Measurements from ENCODE around the gene HACL1. TPM values are rescaled to one million over a fixed set of nuclear protein-coding genes. Genes with fewer than 3 reads are reported as not detected.

HACL1 gene
- total and polyA plus RNA-seq, 2 donors (not counting 1 experiment from before 2014, with no cell fraction given): 20.8 to 38.7 TPM

DNA sequence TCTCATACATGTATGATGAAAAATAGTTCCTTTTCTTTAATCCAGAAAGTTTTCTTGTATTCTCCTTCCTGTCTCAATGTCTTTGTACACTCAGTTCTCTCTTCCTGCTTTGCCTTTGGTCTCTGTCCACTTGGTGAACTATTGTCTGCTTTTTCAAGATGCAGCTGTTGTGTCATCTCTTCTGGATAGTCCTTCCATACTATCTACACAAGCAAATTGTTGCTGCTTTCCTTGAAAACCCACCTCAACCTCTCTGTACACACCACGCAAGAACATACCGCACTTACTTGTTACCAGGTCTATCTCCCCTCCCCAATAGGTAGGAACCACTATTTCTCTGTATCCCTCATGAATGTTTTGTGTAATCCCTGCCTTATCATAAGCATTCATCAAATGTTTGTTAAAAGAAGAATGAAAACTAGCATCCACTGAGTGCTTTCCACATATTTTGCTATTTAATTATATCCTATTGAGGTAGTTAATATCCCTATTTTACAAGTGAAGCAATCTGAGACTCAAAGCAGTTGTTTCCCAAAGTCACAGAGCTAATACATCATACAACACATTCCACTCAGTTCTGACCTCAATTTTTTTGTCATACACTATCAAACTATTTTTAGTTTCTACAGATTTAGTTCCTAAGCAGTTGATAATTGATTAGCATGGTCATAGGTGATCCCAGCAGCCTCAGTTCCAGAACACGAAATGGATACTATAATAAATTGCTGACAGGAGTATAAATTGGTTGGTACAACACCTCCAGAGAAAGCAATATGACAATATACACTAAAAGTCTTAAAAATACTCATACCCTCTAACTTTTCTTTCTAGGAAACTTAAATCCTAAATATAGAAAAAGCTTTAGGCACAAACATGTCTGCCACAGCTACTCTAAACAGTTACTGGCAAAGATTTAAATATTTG is 19.6 kb downstream of the HACL1 start:
- Histone ChIP-seq H4K20me1 (ENCODE audit: control insufficient read depth, insufficient read depth, low read length, poor library complexity, severe bottlenecking) (no peaks in the 10 kb centered on the region), H3K27me3 (replicated peaks in 1 of 4; ENCODE audit: control extremely low read depth in 1 of 4, control insufficient read depth in 3 of 4, insufficient read depth in 4 of 4, low read length in 3 of 4) (no peaks in the 10 kb centered on the region), H3K4me2 (replicated peaks; ENCODE audit: low read depth, low read length, poor library complexity, severe bottlenecking) (no peak overlapping the region), H3K27ac (ENCODE audit: low read length in 2 of 2) (no peak overlapping the region), H3K36me3 (replicated peaks in 1 of 2; ENCODE audit: control extremely low read depth in 1 of 2, control insufficient read depth in 1 of 2, extremely low read depth in 1 of 2, insufficient read depth in 2 of 2, low read length in 1 of 2) (peaks cover 6 to 57% of the 10 kb centered on the region in 2 experiments), H2AFZ (ENCODE audit: insufficient read depth, low read depth, low read length, poor library complexity, severe bottlenecking) (no peak overlapping the region), H3K4me1 (ENCODE audit: control insufficient read depth in 2 of 2, insufficient read depth in 2 of 2, low read length in 2 of 2) (peaks cover 0 to under 1% of the 10 kb centered on the region in 2 donors), H3K9ac (ENCODE audit: low read length) (no peak overlapping the region), H3K9me3 (ENCODE audit: control extremely low read depth in 1 of 3, control insufficient read depth in 2 of 3, insufficient read depth in 1 of 3, low read length in 2 of 3) (no peaks in the 10 kb centered on the region), H3K4me3 (ENCODE audit: control extremely low read depth in 1 of 5, extremely low read depth in 1 of 5, insufficient read depth in 1 of 5, low read depth in 2 of 5, low read length in 4 of 5) (no peak overlapping the region), H3K79me2 (ENCODE audit: control insufficient read depth, insufficient read depth, low read length) (no peaks in the 10 kb centered on the region)
- no peaks in the 10 kb centered on the region for H3K9me3 Mint-ChIP-seq (ENCODE audit: insufficient read depth)
- ATAC-seq (ENCODE audit: low read depth) (no peak), DNase-seq (no peak)
- intact Hi-C loops (cut with micrococcal nuclease): no loop called here
- CTCF ChIA-PET: no interaction called here
- TF ChIP-seq, protein P1, sequence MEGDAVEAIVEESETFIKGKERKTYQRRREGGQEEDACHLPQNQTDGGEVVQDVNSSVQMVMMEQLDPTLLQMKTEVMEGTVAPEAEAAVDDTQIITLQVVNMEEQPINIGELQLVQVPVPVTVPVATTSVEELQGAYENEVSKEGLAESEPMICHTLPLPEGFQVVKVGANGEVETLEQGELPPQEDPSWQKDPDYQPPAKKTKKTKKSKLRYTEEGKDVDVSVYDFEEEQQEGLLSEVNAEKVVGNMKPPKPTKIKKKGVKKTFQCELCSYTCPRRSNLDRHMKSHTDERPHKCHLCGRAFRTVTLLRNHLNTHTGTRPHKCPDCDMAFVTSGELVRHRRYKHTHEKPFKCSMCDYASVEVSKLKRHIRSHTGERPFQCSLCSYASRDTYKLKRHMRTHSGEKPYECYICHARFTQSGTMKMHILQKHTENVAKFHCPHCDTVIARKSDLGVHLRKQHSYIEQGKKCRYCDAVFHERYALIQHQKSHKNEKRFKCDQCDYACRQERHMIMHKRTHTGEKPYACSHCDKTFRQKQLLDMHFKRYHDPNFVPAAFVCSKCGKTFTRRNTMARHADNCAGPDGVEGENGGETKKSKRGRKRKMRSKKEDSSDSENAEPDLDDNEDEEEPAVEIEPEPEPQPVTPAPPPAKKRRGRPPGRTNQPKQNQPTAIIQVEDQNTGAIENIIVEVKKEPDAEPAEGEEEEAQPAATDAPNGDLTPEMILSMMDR (IDR thresholded peaks at IDR 0.05): no peak
- TF ChIP-seq EZH2 (IDR thresholded peaks at IDR 0.05; ENCODE audit: borderline replicate concordance, insufficient read depth, low read depth, low read length, poor library complexity, severe bottlenecking): no peak
- no peak overlapping the region for H3K27ac Mint-ChIP-seq
- H3K4me1 Mint-ChIP-seq: peaks cover 4% of the 10 kb centered on the region
- H3K4me3 Mint-ChIP-seq: no peak overlapping the region
- no CpG with 5 or more reads among the region's 3 CpGs for WGBS (ENCODE audit: insufficient coverage)
- POLR2A ChIA-PET: no interaction called here
- H3K27me3 Mint-ChIP-seq: no peaks in the 10 kb centered on the region

DNA sequence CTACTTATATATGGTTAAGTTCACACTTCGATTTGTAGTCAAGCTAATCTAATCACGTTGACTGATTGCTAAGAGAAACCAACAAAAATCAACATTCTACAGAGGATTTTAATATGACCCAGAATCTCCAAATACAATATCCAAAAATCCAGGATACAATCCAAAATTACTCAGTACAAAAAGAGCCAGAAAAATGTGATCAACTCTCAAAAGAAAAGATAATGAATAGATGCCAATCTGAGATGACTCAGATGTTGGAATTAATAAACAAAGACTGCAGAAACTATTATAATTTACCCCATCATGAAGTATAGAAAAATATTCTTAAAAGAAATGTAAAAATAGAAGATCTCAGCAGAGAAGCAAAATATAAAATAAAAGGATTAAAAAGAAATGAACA is 22.3 kb downstream of the HACL1 start:
- no peak overlapping the region for H3K27ac Mint-ChIP-seq
- H3K4me3 ChIP-seq (ENCODE audit: control extremely low read depth in 1 of 5, extremely low read depth in 1 of 5, insufficient read depth in 1 of 5, low read depth in 2 of 5, low read length in 4 of 5): no peak overlapping the region
- POLR2A ChIA-PET: no interaction called here
- no peaks in the 10 kb centered on the region for H3K9me3 Mint-ChIP-seq (ENCODE audit: insufficient read depth)
- CTCF ChIA-PET: no interaction called here
- H3K79me2 ChIP-seq (ENCODE audit: control insufficient read depth, insufficient read depth, low read length): no peaks in the 10 kb centered on the region
- H3K4me1 Mint-ChIP-seq: peaks cover 9% of the 10 kb centered on the region
- H4K20me1 ChIP-seq (ENCODE audit: control insufficient read depth, insufficient read depth, low read length, poor library complexity, severe bottlenecking): no peaks in the 10 kb centered on the region
- TF ChIP-seq EZH2 (IDR thresholded peaks at IDR 0.05; ENCODE audit: borderline replicate concordance, insufficient read depth, low read depth, low read length, poor library complexity, severe bottlenecking): no peak
- TF ChIP-seq, protein P1 (IDR thresholded peaks at IDR 0.05): no peak
- H3K4me1 ChIP-seq (ENCODE audit: control insufficient read depth in 2 of 2, insufficient read depth in 2 of 2, low read length in 2 of 2): peaks cover 0 to 5% of the 10 kb centered on the region in 2 donors
- WGBS (ENCODE audit: insufficient coverage): no CpG with 5 or more reads among the region's 2 CpGs
- no peak overlapping the region for H3K4me3 Mint-ChIP-seq
- H3K27me3 ChIP-seq (replicated peaks in 1 of 4; ENCODE audit: control extremely low read depth in 1 of 4, control insufficient read depth in 3 of 4, insufficient read depth in 4 of 4, low read length in 3 of 4): no peaks in the 10 kb centered on the region
- no peak for ATAC-seq (ENCODE audit: low read depth)
- no peak overlapping the region for H3K27ac ChIP-seq (ENCODE audit: low read length in 2 of 2)
- no peak overlapping the region for H3K9ac ChIP-seq (ENCODE audit: low read length)
- H3K27me3 Mint-ChIP-seq: no peaks in the 10 kb centered on the region
- intact Hi-C loops (cut with micrococcal nuclease): no loop called here
- no peak overlapping the region for H3K4me2 ChIP-seq (replicated peaks; ENCODE audit: low read depth, low read length, poor library complexity, severe bottlenecking)
- H2AFZ ChIP-seq (ENCODE audit: insufficient read depth, low read depth, low read length, poor library complexity, severe bottlenecking): no peak overlapping the region
- H3K9me3 ChIP-seq (ENCODE audit: control extremely low read depth in 1 of 3, control insufficient read depth in 2 of 3, insufficient read depth in 1 of 3, low read length in 2 of 3): no peaks in the 10 kb centered on the region
- H3K36me3 ChIP-seq (replicated peaks in 1 of 2; ENCODE audit: control extremely low read depth in 1 of 2, control insufficient read depth in 1 of 2, extremely low read depth in 1 of 2, insufficient read depth in 2 of 2, low read length in 1 of 2): peaks cover 6 to 41% of the 10 kb centered on the region in 2 experiments
- DNase-seq: no peak

Data from B cell (primary cell).